NCI-H1048 (cell line): ENCODE measurements around the gene ATG16L2.

Experiments used
- DNase-seq: peaks from one replicate; lab custom pipeline; 2025; lab: John Stamatoyannopoulos, UW

Gene ATG16L2

GRCh38 chr11:72814286-72815109, at the start of gene ATG16L2:
ATG16L2 (plus strand) TSS chr11:72814411; CDS start chr11:72814446, 35 bp downstream.
- DNase-seq, result peak; percentile 59

GRCh38 chr11:72764503-72764902, 49.7 kb upstream of the ATG16L2 start:
- DNase-seq, result no peak

GRCh38 chr11:72766152-72766902, 47.9 kb upstream of the ATG16L2 start:
- no peak for DNase-seq

DNA sequence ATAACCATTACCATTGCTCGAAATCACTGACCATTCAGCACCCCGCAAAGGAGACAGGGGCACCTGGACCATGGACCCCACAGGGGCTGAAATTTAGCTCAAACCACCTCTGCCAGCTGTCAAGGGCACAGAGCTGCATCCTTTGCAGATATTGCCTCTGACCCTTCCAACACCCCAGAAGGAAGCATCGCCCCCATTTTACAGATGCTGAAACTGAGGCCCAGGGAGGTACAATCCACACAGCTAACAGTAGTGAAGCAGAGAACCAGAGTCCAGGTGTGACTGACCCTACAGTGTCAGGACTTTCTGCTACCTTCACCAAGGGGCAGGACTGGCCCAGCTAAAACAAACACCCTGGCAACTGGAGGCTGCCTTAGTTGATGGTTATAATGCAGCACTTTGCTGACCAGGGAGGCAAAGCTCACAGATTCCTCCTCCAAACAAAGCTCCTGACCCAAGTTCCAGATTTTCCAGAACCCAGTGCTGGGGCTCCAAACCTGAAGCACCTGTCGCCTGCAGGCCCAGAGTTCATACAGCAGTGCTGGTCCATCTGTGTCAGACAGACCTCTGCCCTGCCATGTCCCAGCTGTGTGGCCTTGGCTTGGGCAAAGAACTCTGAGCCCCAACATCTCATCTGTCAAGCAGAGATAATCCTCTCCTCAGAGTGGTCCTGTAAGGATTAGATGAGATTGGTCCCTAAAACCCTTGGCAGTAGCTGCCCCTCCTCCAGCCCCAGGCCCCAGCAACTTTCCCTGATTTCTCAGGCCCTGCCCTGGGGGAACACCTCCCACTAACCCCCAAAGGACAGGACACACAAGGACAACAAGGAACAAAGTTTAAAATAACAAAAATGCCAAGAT, 46.8 kb upstream of the ATG16L2 start:
- no peak for DNase-seq

- no peak for DNase-seq
Measured at GRCh38 chr11:72768581-72768980, 45.6 kb upstream of the ATG16L2 start.

GRCh38 chr11:72769680-72770079, 44.5 kb upstream of the ATG16L2 start:
- no peak for DNase-seq

DNA sequence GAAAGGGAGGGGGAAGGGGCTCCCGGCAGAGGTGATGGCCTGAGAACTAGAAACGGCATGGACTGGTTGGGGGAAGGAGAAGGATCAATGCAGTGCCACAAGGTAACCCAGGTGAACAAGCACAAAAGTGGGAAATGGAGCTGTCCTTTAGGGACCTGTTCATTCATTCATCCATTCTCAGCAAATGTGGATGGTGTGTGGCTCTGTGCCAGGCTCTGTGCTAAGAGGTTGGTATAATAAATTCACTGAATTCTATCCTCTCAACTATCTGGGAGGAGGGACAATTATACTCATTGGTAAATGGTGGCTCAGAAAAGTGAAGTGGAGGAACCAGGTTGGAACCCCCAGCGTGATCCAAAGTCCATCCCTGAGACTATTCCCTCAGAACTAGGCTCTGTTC, 43.4 kb upstream of the ATG16L2 start:
- no peak for DNase-seq

DNA sequence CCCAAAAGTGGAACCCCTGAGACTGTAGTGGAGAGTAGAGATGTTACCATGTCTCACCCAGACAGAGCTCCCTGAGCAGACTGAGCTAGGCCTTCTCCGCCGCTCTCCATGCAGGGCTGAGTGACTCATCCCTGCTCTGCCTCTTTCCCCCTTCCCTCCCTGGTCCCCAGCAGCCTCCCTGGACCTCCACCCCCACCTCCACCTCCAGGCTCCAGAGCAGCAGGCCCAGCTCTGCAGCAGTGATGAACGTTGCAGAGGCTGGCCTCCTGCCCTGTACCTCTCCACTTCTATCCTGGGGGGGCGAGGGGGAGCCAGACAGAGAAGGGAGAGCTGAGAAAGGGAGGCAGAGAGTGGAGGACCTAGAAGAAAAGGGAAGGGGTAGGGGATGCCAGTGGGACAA, 42.7 kb upstream of the ATG16L2 start:
- DNase-seq, result no peak

GRCh38 chr11:72772059-72772458, 42.2 kb upstream of the ATG16L2 start:
- DNase-seq, result no peak

GRCh38 chr11:72773291-72773690, 40.9 kb upstream of the ATG16L2 start:
- DNase-seq, result no peak

- no peak for DNase-seq
Measured at GRCh38 chr11:72773696-72774095, 40.5 kb upstream of the ATG16L2 start.

GRCh38 chr11:72774499-72774898, 39.7 kb upstream of the ATG16L2 start:
- no peak for DNase-seq

GRCh38 chr11:72775288-72776110, 38.7 kb upstream of the ATG16L2 start:
- DNase-seq, result no peak

- no peak for DNase-seq
Measured at GRCh38 chr11:72776117-72776843, 37.9 kb upstream of the ATG16L2 start.

DNA sequence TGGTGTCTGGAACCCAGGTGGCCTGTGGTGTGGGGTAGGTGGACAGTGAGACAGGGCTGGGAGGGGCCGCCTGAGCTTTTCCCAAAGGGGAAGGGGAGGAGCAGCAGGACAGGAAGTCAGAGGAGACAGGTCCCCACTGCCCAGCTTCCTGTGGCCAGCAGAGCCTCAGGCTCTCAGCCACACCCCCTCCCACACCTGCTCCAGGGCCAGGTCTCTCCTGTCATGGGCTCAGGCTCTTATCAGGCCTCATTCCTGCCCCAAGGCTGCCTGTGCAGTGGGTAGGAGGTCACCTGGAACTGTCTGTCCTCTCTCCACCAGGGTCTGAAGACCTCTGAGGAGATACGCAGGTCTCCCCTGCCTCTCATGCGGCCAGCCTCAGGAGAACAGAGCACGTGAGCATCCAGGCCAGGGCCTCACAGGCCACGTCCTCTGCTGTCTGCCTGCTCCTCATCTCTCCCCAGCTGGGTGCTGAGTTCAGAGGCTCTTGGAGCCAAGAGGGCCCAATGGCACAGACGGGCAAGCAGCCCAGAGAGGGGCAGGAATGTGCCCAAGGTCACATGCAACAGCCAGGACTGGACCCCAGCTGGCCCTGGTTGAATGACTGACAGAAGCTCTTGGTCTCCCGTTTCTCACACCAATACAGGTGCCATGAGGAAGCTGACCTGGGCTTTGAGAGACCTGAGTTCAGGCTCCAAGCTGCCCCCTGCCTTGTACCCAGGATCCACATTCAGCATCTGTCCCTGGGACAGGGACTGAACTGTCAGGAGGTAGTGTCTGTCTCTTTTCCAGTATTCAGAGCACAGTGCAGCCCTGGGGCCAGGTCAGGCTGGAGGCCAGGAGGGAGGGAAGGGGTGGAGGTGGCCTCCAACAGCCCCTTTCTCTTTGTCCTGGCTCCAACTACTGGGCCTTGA, 37.1 kb upstream of the ATG16L2 start:
- no peak for DNase-seq

GRCh38 chr11:72777755-72778278, 36.4 kb upstream of the ATG16L2 start:
- no peak for DNase-seq

DNA sequence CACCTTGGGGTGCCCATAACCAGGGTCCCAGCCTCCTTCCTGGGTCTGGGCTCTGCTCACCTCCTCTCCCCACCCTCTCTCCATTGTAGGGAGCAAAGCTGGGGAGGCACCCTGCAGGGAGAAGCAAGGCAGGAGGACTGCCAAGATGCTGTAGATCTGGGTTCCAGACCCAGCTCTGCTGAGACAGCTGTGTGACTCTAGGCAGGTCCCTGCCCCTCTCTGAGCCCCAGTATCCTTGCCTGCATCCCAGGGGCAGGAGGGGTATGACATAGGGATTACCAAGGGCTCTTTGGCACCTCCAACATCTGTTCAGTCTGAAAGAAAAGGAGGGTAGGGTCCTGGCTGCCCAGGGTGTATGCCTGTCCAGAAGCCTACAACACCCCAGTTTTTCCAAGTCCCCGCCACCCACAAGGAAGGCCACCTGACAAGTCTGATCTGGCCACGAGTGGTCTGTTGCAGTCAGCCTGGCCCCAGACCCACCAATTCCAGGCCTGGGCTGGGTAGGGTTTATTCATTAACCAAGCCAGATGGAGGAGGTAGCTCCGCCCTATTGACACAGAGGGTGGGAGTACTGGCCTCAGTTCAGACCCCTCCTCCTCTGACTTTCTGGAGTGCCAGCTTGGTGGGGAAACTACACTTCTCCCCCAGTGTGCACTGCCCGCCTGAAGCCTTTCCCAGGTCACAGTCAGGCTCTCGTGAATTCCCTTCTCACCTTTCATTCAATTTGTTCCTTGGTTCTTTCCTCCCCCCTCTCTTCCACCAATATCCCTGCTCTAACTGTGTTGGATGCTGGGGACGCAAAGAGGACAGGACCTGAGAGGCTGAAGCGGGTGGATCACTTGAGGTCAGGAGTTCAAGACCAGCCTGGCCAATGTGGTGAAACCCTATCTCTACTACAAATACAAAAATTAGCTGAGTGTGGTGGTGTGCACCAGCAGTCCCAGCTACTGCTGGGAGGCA, 35.4 kb upstream of the ATG16L2 start:
- no peak for DNase-seq

GRCh38 chr11:72779495-72780128, 34.6 kb upstream of the ATG16L2 start:
- DNase-seq, result no peak
